GM12875 (cell line): ENCODE measurements around the gene CUEDC1.
"Not testable (repeated sequence)": the region's sequence is repeated elsewhere in the genome, so short reads cannot be mapped to it uniquely, and the experiment has no call there.

ENCODE experiments used
- H3K4me3 ChIP-seq: one replicate; pipeline ENCODE4 v1.5.1; 2011; ENCODE audit warnings: low read depth, low read length, control low read depth
- TF ChIP-seq, protein P1 (sequence below): IDR thresholded peaks from 2 replicates; pipeline ENCODE4 v1.5.1; 2011; ENCODE audit warnings: low read depth, mild to moderate bottlenecking, control low read depth, inconsistent platforms, low read length, moderate library complexity, borderline replicate concordance; ENCODE audit not compliant: insufficient read depth

CUEDC1 gene

DNA sequence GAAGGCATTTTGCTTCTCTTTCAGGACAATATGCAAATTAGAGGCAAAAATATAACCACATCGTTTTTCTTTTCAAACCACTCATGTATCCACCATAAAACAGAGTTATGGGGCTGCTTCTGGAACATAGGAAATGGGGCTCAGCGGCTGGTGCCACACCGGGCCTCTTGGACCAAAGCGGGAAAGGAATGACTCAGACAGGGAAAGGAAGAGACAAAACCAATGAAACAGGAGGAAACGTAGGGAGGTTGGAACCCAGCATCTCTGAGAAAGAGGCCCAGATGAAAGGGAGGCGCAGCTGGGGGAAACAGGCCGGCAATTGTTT lies 28.5 kb downstream of the CUEDC1 start:
- H3K4me3 ChIP-seq = no peak overlapping the region
- TF ChIP-seq, protein P1, sequence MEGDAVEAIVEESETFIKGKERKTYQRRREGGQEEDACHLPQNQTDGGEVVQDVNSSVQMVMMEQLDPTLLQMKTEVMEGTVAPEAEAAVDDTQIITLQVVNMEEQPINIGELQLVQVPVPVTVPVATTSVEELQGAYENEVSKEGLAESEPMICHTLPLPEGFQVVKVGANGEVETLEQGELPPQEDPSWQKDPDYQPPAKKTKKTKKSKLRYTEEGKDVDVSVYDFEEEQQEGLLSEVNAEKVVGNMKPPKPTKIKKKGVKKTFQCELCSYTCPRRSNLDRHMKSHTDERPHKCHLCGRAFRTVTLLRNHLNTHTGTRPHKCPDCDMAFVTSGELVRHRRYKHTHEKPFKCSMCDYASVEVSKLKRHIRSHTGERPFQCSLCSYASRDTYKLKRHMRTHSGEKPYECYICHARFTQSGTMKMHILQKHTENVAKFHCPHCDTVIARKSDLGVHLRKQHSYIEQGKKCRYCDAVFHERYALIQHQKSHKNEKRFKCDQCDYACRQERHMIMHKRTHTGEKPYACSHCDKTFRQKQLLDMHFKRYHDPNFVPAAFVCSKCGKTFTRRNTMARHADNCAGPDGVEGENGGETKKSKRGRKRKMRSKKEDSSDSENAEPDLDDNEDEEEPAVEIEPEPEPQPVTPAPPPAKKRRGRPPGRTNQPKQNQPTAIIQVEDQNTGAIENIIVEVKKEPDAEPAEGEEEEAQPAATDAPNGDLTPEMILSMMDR = no peak

DNA sequence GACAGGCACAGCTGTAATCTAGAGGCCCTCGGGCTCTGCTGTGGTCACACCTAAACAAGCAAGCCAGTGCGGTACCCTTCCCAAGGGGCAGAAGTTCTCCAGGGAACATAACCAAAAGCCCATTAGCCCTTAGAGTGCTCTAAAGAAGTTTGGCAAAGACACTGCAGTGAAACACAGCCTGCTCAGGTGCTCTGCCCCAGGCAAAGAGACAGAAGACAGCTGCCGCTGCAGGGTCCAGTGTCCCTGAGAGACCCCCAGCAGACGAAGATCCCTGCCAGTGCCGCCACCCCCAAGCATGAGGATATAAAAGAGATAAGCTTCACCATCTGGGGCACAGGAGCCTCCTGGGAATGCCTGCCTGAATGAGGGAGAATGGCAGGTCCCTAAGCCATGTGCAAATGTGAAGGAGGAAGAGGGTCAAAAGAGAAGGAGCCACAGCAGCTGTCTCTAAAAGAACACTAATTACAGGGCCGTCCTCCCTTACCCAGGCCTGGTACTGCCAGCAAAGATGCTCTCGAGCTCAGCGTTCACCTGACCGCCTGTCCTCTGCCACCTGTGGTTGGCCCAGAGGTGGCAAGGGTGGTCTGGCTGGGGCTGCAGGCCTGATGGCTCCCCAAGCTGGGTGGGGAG lies 29.7 kb downstream of the CUEDC1 start:
- no peak overlapping the region for H3K4me3 ChIP-seq
- TF ChIP-seq, protein P1 = no peak

DNA sequence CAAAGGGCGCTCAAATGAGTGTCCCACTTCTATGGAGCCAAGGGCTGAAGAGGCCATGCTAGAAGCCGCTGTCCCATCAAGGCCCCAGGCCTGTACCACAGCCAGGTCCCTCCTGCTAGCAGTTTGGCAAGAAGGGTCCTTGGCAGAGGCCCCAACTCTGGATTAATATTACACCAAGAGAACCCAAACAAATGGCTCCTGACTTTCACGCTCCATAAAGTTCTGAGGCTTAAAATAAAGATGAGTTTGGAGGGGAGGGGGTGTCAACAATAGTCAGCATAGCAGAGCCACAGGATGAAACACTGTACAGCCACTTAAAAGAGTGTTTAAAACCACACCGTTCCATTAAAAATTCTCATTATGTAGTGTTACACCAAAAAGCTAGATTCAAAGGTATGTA lies 30.5 kb downstream of the CUEDC1 start:
- H3K4me3 ChIP-seq = no peak overlapping the region
- TF ChIP-seq, protein P1 = no peak

DNA sequence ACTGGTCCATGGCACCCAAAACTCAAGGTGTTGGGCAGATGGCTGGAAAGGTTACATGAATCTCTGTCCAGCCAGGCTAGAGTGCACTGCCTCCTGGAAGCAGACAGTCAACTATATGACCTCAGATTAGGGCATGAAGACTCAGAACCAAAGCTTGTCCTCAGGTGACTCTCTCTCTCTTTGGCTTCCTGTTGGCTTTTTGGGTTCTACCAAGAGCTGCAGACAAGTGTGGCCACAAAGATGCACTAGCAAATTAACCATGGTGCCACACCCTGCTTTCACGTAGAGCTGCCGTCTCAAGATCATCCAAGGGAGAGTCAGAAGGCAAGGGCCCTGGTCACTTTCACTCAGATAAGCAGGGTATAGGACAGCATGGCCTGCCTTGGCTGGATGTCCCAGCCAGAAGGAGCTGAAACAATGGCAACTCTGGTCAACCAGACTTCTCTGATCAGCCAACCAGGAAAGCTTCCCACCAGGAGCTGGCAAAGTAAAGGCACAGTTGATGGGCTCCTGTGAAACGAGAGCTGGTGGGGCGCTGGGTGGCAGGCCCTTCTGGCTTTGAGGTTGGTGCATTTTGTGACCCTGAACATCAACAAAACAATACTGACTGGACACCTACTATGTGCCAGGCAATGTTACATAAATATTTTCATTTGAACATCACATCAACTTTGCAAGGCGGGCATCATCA lies 31.9 kb downstream of the CUEDC1 start:
- TF ChIP-seq, protein P1 = no peak
- no peak overlapping the region for H3K4me3 ChIP-seq

DNA sequence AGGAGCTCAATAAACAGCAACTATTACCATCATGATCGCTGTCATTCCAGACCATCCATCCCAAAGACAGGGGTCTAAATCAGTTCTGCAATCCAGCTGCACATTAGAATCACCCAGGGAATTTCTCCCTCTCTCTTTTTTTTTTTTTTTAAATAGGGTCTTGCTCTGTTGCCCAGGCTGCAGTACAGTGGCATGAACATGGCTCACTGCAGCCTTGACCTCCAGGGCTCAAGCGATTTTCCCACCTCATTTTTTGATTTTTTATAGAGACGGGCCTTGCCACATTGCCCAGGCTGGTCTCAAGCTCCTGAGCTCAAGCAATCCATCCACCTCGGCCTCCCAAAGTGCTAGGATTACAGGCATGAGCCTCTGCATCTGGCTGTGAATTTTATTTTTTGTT lies 32.5 kb downstream of the CUEDC1 start:
- H3K4me3 ChIP-seq = not testable (repeated sequence)

DNA sequence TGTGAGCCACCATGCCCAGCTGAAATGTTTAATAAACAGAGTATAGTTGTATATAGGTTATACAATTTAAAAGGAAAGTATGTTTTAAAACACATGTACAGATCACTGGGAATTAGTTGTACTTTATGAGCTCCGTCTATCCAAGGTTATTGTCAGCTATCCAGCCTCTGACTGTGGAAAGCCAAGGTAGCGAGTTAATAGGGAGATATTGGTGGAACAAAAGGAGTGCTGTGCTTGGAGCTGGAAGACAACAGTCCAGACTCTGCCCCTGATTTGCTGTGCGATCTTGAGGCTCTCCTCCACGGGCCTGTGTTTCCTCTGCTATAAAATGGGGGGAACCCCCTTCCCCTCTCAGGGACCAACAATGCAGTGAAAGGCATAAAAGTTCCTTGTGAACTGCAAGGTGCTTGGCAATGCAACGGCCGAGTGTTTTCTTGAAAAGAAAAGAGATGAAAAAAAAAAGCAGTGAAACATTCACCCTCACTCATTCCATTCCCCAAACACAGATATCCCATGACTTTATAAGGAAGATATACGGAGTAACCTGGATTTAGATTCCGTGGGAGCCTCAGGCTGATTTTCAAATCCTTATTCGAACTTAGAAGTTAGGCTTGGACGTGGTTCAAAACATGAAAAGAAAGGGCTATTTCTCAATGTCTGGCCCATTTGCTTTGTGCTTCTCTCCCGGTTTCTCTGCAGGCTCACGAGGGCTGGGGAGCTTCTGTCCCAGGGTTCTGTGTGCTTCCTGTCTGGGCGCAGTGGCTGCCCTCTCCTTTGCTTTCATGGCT lies 34.1 kb downstream of the CUEDC1 start:
- TF ChIP-seq, protein P1 = no peak

DNA sequence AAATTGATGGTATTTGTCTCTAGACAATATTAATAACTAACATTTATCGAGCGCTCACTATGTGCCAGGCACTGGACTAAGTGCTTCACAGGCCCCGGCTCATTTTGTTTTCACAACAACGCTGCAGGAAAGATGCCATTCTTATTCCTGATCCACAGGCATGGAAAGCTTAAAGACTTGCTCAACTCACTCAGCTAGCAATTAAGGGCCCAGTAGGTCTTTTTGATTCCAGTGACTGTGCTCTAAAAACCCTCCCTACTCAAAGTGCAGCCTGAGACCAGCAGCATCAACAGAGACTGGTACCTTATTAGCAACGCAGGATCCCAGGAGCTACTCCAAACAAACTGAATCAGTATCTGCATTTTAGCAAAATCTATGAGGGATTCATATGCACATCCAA lies 35.3 kb downstream of the CUEDC1 start:
- H3K4me3 ChIP-seq = no peak overlapping the region
- TF ChIP-seq, protein P1 = no peak

More for the DNA sequence above, 34.1 kb downstream of the CUEDC1 start:
- no peak overlapping the region for H3K4me3 ChIP-seq
